K562 (cell line): ENCODE measurements around the gene SCART1. TPM values are rescaled to one million over a fixed set of nuclear protein-coding genes. Genes with fewer than 3 reads are reported as not detected.

Experiments used
- ATAC-seq: fragments of 200-7000 bp; cut with Tn5 transposase; 3 replicates; pipeline ENCODE4 v1.9.1; 2020; ENCODE audit warnings: moderate library complexity
- BruUV-seq: library from RNA; stranded (reverse); fragments of 400-500 nt; replicated peaks from 2 replicates; lab custom pipeline; 2021; lab: Mats Ljungman, UMichigan
- CTCF ChIA-PET: fragments of 300-600 bp; formaldehyde crosslinking; extraction: SDS; loops from one replicate; lab custom pipeline; 2021; ENCODE audit warnings: low intra/inter-chr PET ratio; lab: Yijun Ruan, JAX
- POLR2A ChIA-PET: fragments of 300-600, 350-650 bp; sonication (Branson Sonifier 250); formaldehyde crosslinking; extraction: SDS; loops from one replicate; lab custom pipeline; 2021; ENCODE audit warnings: antibody characterized with exemption, inconsistent platforms; lab: Yijun Ruan, JAX
- DNase-seq, 4 experiments: peaks; one replicate each; pipeline versions ENCODE4 v3.0.0 to v3.0.0-alpha.2; 2011 to 2018; ENCODE audit warnings: low spot score in 3 of 4, mixed read lengths in 3 of 4; ENCODE audit errors: extremely low read depth in 1 of 4
- FAIRE-seq: peaks from 2 replicates; lab custom pipeline; 2011; peaks lifted over from hg19 to GRCh38; lab: Jason Lieb, UNC
- H2AFZ ChIP-seq: 2 replicates; pipeline ENCODE4 v1.6.0; 2011; ENCODE audit warnings: low read depth, low read length, control low read depth, inconsistent platforms
- H3K27ac ChIP-seq: fragments of 200-600 bp; 3 replicates; pipeline ENCODE4 v1.8.0; 2011; ENCODE audit warnings: low read depth, mild to moderate bottlenecking, control low read depth, inconsistent platforms, low read length, moderate library complexity, mixed read lengths; ENCODE audit errors: extremely low read depth
- H3K27me3 ChIP-seq, 2 experiments: fragments of 300-600 bp in 1 of 2; 2 replicates in 1 of 2; 3 replicates in 1 of 2; pipeline versions ENCODE4 v1.6.0 to v1.8.0; 2011; ENCODE audit warnings: inconsistent platforms in 2 of 2, low read length in 2 of 2, mild to moderate bottlenecking in 1 of 2, mixed read lengths in 1 of 2, moderate library complexity in 1 of 2; ENCODE audit not compliant: control insufficient read depth in 2 of 2, insufficient read depth in 2 of 2
- H3K36me3 ChIP-seq: fragments of 300-600 bp; 3 replicates; pipeline ENCODE4 v1.8.0; 2011; ENCODE audit warnings: mild to moderate bottlenecking, low read length, inconsistent platforms; ENCODE audit not compliant: control insufficient read depth, insufficient read depth
- H3K4me1 ChIP-seq, 2 experiments: fragments of 200-600 bp in 1 of 2; replicated peaks in 1 of 2; 2 replicates in 1 of 2; 3 replicates in 1 of 2; pipeline versions ENCODE4 v1.5.1 to v1.8.0; 2011; ENCODE audit warnings: inconsistent platforms in 2 of 2, low read length in 2 of 2, mild to moderate bottlenecking in 1 of 2, mixed read lengths in 1 of 2, moderate library complexity in 1 of 2; ENCODE audit not compliant: control insufficient read depth in 2 of 2, insufficient read depth in 2 of 2
- H3K4me2 ChIP-seq: 2 replicates; pipeline ENCODE4 v1.6.1; 2011; ENCODE audit warnings: low read length, control low read depth, inconsistent platforms, mixed read lengths; ENCODE audit not compliant: insufficient read depth
- H3K4me3 ChIP-seq: fragments of 200-600 bp; sonication (generic), shearing (Covaris generic); 2 replicates; pipeline ENCODE4 v1.5.1; 2016; ENCODE audit warnings: control low read depth, inconsistent platforms
- H3K79me2 ChIP-seq: fragments of 200-600 bp; 3 replicates; pipeline ENCODE4 v1.8.0; 2011; ENCODE audit warnings: low read length, inconsistent platforms; ENCODE audit not compliant: control insufficient read depth, insufficient read depth
- H3K9ac ChIP-seq, 2 experiments: 2 replicates each; pipeline versions ENCODE4 v1.6.0 to v1.6.1; 2011; ENCODE audit warnings: low read depth in 2 of 2, low read length in 2 of 2, control low read depth in 1 of 2, inconsistent platforms in 1 of 2, mild to moderate bottlenecking in 1 of 2, mixed read lengths in 1 of 2; ENCODE audit not compliant: insufficient read depth in 1 of 2
- H3K9me1 ChIP-seq: one replicate; pipeline ENCODE4 v1.6.0; 2011; ENCODE audit warnings: inconsistent platforms, mild to moderate bottlenecking, low read length, moderate library complexity; ENCODE audit not compliant: control insufficient read depth, insufficient read depth
- H3K9me3 ChIP-seq: replicated peaks from 2 replicates; pipeline ENCODE4 v1.5.1; 2011; ENCODE audit warnings: low read depth, low read length, inconsistent platforms; ENCODE audit not compliant: control insufficient read depth, insufficient read depth
- H4K20me1 ChIP-seq: replicated peaks from 2 replicates; pipeline ENCODE4 v1.6.1; 2011; ENCODE audit warnings: low read length, inconsistent platforms, mixed read lengths; ENCODE audit not compliant: control insufficient read depth, insufficient read depth
- ARHGAP35 ChIP-seq: fragments of 450-650 bp; IDR thresholded peaks from 2 replicates; pipeline ENCODE4 v1.6.1; 2018; ENCODE audit not compliant: partially characterized antibody
- CCNT2 ChIP-seq: IDR thresholded peaks from 2 replicates; pipeline ENCODE4 v1.6.1; 2011; ENCODE audit warnings: borderline replicate concordance, low read depth, mild to moderate bottlenecking, moderate library complexity, mixed read lengths, low read length; ENCODE audit not compliant: insufficient read length; ENCODE audit errors: extremely low read depth
- CTBP1 ChIP-seq: fragments of 450-650 bp; IDR thresholded peaks from 2 replicates; pipeline ENCODE4 v1.6.1; 2016; ENCODE audit warnings: borderline replicate concordance
- HEY1 ChIP-seq: fragments of 250-450 bp; sonication (Bioruptor Pico); IDR thresholded peaks from 2 replicates; pipeline ENCODE4 v1.5.0; 2020; ENCODE audit warnings: mild to moderate bottlenecking, moderate library complexity, borderline replicate concordance
- LEF1 ChIP-seq: fragments of 450-650 bp; IDR thresholded peaks from 2 replicates; pipeline ENCODE4 v1.6.1; 2016; ENCODE audit warnings: mild to moderate bottlenecking
- MTA2 ChIP-seq: fragments of 450-650 bp; IDR thresholded peaks from 2 replicates; pipeline ENCODE4 v1.6.1; 2016; ENCODE audit warnings: low read depth
- NBN ChIP-seq: fragments of 450-650 bp; IDR thresholded peaks from 2 replicates; pipeline ENCODE4 v1.6.1; 2016; ENCODE audit warnings: low read depth, mild to moderate bottlenecking
- NFE2L1 ChIP-seq: fragments of 450-650 bp; IDR thresholded peaks from 2 replicates; pipeline ENCODE4 v1.6.1; 2016; ENCODE audit warnings: missing genetic modification characterization, low read depth, mild to moderate bottlenecking, missing compliant biosample characterization, moderate library complexity, borderline replicate concordance
- SRSF1 ChIP-seq: fragments of 200-400 bp; formaldehyde crosslinking; IDR thresholded peaks from 2 replicates; pipeline ENCODE4 v1.6.1; 2017; ENCODE audit warnings: mild to moderate bottlenecking, low read depth, low read length, moderate library complexity
- ZFPM2 ChIP-seq: fragments of 250-450 bp; sonication (Bioruptor Pico); IDR thresholded peaks from 2 replicates; pipeline ENCODE4 v1.5.1; 2022; ENCODE audit warnings: mild to moderate bottlenecking
- ZNF551 ChIP-seq: fragments of 250-450 bp; sonication (Bioruptor Pico); IDR thresholded peaks from 2 replicates; pipeline ENCODE4 v1.5.0; 2021; ENCODE audit warnings: mild to moderate bottlenecking, moderate library complexity
- WGBS: fragments of 100-300 bp; shearing (Covaris generic); methylation state at CpG from one replicate; pipeline ENCODE4 v1.1.6; 2016; ENCODE audit warnings: low coverage, mixed read lengths; ENCODE audit not compliant: insufficient coverage; ENCODE audit errors: missing lambda C conversion rate; 5-methylcytosine and 5-hydroxymethylcytosine counted together
- in situ Hi-C: fragments of 300-500 bp; cut with MboI; formaldehyde crosslinking; loops from 4 replicates; pipeline ENCODE4 v1.15.0; 2018; ENCODE audit warnings: inconsistent platforms, mixed read lengths
- intact Hi-C: fragments of 100-400 bp; cut with micrococcal nuclease; formaldehyde crosslinking; loops from 2 replicates; pipeline ENCODE4 v1.14.2; 2022
- polyA plus RNA-seq, 8 experiments: library from polyadenylated mRNA; depleted of rRNA in 4 of 8; stranded (reverse) in 5 of 8; unstranded in 3 of 8; fragments of >200 nt; fragmentation: Nextera tagmentation in 2 of 8; fragmentation: Illumina TruSeq in 1 of 8; extraction: Ambion mirVana in 2 of 8; extraction: Trizol in 1 of 8; gene quantifications; 2 replicates each; pipeline versions ENCODE4 v1.2.1 to v1.2.3, GENCODE V29; 2011 to 2014; ENCODE audit warnings: inconsistent platforms in 1 of 8, missing spikeins in 1 of 8
- total RNA-seq, 7 experiments: library from RNA; depleted of rRNA in 6 of 7; stranded (reverse); fragments of >200 nt in 6 of 7; fragmentation: Illumina TruSeq in 2 of 7; extraction: Trizol in 2 of 7; gene quantifications; 2 replicates each; pipeline versions ENCODE4 v1.2.1 to v1.2.3, GENCODE V29; 2011 to 2021; ENCODE audit warnings: low replicate concordance in 1 of 7
- TF ChIP-seq, protein P1 (sequence below): sonication (generic); formaldehyde crosslinking; IDR thresholded peaks from 2 replicates; pipeline ENCODE4 v1.8.0; 2022; ENCODE audit warnings: mild to moderate bottlenecking, missing genetic modification reagents
- TF ChIP-seq, protein P2 (sequence below): sonication (generic); formaldehyde crosslinking; IDR thresholded peaks from 2 replicates; pipeline ENCODE4 v1.8.0; 2023; ENCODE audit warnings: missing genetic modification reagents, mild to moderate bottlenecking, borderline replicate concordance

Gene SCART1
- total and polyA plus RNA-seq, 9 of the 15 experiments (the other 6 are each of a cell fraction or from before 2014, with no cell fraction given) = 0.18 to 6.5 (median 4.5) TPM

DNA sequence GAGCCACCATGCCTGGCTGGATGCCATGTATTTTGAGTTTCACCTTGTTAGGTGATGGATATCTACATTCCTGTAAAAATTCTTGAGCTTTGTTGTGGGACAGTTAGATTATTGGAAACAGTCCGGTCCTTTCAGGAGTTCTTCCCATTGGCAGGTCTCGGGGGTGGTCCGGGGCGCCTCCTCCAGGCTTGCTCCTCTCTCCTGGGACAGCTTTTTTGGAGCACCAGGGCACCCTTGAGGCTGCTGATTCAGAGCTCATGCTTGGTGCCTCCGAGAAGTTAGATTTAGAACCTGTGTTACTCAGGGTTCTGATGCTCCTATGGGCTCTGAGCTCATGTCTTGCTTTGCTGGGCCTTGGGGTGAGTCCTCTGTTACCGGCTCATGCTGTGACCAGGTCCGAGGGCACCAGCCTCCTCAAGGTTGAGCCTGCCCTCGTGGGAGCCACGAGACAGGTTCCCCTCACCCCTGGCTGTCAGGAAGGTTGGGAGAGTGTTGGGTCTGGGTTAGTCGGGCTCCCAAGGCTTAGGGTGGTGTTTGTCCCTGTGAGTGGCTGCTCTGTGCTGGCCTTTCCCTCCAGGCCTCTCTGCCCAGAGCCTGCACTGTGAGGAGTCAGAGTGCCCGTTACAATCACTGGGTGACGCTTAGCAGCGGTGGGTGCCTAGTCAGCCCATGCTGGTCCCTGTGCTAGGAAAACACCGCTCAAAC lies 35.3 kb upstream of the SCART1 start:
- in situ Hi-C loops = no loop called here
- WGBS = 88% methylated on average over 4 of the region's 14 CpGs

More for the DNA sequence above, 35.3 kb upstream of the SCART1 start:
- Histone ChIP-seq H3K9me1 (no peaks in the 10 kb centered on the region), H3K4me2 (no peak overlapping the region), H3K27ac (no peak overlapping the region), H3K79me2 (no peaks in the 10 kb centered on the region), H3K27me3 (no peaks in the 10 kb centered on the region), H3K9me3 (no peaks in the 10 kb centered on the region), H3K4me1 (no peaks in the 10 kb centered on the region), H3K9ac (no peak overlapping the region; a peak in 1 of 4 replicates), H3K4me3 (no peak overlapping the region), H3K36me3 (no peaks in the 10 kb centered on the region), H2AFZ (no peak overlapping the region), H4K20me1 (no peaks in the 10 kb centered on the region)
- intact Hi-C loops = no loop called here
- no TSS peak for BruUV-seq
- CTCF ChIA-PET = no interaction called here
- POLR2A ChIA-PET = no interaction called here
- ATAC-seq (no peak), DNase-seq (no peak), FAIRE-seq (no peak)
- no peak for TF ChIP-seq NFE2L1 (tag)
- no peak for TF ChIP-seq ZFPM2
- TF ChIP-seq SRSF1 = no peak
- TF ChIP-seq NBN = no peak
- no peak for TF ChIP-seq CCNT2
- no peak for TF ChIP-seq LEF1
- TF ChIP-seq, protein P1, sequence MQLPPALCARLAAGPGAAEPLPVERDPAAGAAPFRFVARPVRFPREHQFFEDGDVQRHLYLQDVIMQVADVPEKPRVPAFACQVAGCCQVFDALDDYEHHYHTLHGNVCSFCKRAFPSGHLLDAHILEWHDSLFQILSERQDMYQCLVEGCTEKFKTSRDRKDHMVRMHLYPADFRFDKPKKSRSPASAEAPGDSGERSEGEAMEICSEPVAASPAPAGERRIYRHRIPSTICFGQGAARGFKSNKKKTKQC (CRISPR knock-in tag) = no peak
- no peak for TF ChIP-seq MTA2
- no peak for TF ChIP-seq CTBP1
- TF ChIP-seq ARHGAP35 = no peak
- TF ChIP-seq, protein P2, sequence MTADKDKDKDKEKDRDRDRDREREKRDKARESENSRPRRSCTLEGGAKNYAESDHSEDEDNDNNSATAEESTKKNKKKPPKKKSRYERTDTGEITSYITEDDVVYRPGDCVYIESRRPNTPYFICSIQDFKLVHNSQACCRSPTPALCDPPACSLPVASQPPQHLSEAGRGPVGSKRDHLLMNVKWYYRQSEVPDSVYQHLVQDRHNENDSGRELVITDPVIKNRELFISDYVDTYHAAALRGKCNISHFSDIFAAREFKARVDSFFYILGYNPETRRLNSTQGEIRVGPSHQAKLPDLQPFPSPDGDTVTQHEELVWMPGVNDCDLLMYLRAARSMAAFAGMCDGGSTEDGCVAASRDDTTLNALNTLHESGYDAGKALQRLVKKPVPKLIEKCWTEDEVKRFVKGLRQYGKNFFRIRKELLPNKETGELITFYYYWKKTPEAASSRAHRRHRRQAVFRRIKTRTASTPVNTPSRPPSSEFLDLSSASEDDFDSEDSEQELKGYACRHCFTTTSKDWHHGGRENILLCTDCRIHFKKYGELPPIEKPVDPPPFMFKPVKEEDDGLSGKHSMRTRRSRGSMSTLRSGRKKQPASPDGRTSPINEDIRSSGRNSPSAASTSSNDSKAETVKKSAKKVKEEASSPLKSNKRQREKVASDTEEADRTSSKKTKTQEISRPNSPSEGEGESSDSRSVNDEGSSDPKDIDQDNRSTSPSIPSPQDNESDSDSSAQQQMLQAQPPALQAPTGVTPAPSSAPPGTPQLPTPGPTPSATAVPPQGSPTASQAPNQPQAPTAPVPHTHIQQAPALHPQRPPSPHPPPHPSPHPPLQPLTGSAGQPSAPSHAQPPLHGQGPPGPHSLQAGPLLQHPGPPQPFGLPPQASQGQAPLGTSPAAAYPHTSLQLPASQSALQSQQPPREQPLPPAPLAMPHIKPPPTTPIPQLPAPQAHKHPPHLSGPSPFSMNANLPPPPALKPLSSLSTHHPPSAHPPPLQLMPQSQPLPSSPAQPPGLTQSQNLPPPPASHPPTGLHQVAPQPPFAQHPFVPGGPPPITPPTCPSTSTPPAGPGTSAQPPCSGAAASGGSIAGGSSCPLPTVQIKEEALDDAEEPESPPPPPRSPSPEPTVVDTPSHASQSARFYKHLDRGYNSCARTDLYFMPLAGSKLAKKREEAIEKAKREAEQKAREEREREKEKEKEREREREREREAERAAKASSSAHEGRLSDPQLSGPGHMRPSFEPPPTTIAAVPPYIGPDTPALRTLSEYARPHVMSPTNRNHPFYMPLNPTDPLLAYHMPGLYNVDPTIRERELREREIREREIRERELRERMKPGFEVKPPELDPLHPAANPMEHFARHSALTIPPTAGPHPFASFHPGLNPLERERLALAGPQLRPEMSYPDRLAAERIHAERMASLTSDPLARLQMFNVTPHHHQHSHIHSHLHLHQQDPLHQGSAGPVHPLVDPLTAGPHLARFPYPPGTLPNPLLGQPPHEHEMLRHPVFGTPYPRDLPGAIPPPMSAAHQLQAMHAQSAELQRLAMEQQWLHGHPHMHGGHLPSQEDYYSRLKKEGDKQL (CRISPR knock-in tag) = no peak
- TF ChIP-seq HEY1 (CRISPR knock-in tag) = no peak
- no peak for TF ChIP-seq ZNF551 (CRISPR knock-in tag)
